Left colon (tissue), 2 donors: Measurements from ENCODE around the gene CELSR3. TPM values are rescaled to one million over a fixed set of nuclear protein-coding genes. Genes with fewer than 3 reads are reported as not detected.
A peak's percentile ranks its signal among the peaks of the same experiment; 100 is the strongest.

Source experiments
- ATAC-seq: fragments of 200-7000 bp; cut with Tn5 transposase; one replicate; pipeline ENCODE4 v1.9.1; 2020; ENCODE audit warnings: mild to moderate bottlenecking, moderate library complexity
- DNase-seq, 2 donors: peaks; one replicate each; pipeline ENCODE4 v3.0.0-alpha.2; 2020
- intact Hi-C, 2 donors: fragments of 100-400 bp; cut with DNase I in 1 of 2; cut with micrococcal nuclease in 1 of 2; formaldehyde crosslinking; loops; one replicate each; pipeline versions ENCODE4 v1.11.2 to v1.14.0; 2022; cut with DNase I, micrococcal nuclease
- long read RNA-seq: library from polyadenylated mRNA; unstranded; transcript quantifications from one replicate; pipeline ENCODE4 v2.0.0, GENCODE V29; 2021
- total RNA-seq, 2 donors: library from RNA; stranded (reverse); fragmentation: NEBNext Ultra II Directional; extraction: Animal tissue kit (Norgen Biotek cat#: 25700); gene quantifications; one replicate each; pipeline ENCODE4 v1.2.1, GENCODE V29; 2021
- donor health status: DM: no; HTN: no; CAD: no.
- donor health status: DM: yes; HTN: yes; CAD: no.

The CELSR3 gene
- total RNA-seq = 1 to 10 TPM; 1.4 to 2.4 TPM
- long read RNA-seq, partial matches to known transcripts = 3 of 3 reads
- long read RNA-seq, other reads (novel, unspliced or antisense) = 0 of 3 reads

DNA sequence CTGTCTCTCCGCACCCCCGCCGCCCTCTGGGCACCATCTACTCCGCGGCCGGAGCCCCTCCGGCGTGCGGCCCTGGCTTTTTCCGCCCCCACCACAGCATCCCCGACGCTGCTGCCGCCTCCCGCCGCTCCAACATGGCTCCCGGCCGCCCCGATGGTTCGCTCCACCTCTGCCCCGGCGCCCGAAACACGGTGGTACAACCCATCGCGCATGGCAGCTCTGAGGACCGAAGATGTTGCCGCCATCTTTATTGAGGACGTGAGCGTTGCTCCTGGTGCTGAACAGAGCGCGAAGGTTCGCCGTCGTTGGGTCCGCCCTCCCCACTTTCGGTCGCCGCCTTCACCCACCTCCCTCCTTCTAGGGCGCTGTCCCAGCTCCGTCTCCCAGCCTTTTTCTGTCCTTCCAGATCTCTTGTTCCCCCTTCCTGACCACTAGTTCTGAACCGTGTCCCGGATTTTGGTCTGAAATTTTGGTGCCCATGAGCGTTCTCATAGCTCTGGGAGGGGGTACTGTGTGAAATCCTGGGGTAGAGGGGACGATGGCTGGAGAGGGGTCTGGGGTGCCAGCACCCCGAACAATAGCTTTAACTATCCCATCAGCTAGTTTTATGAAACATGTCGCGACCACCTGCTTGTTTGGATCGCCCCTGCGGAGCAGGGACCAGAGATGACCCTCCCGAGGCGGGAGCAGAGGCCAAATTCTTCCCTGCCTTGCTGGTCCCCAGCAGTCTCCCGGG, at the start of gene CELSR3:
CELSR3 (minus strand) TSS at position 134 of the 736 bp plus-strand sequence. CDS start 252 bp downstream, outside the sequence.
- DNase-seq (peak; percentile 68 to 74), ATAC-seq (peak; percentile 52)
- intact Hi-C loops = no loop called here

GRCh38 chr3:48711727-48712126, 49.0 kb upstream of the CELSR3 start:
- intact Hi-C loops = no loop called here
- no peak for ATAC-seq
- DNase-seq = no peak

- DNase-seq = no peak
- intact Hi-C loops = no loop called here
- ATAC-seq = no peak
These were observed 46.4 kb upstream of the CELSR3 start for GRCh38 chr3:48709051-48709461.

- intact Hi-C loops = no loop called here
- ATAC-seq (no peak), DNase-seq (no peak)
These were observed 45.8 kb upstream of the CELSR3 start for GRCh38 chr3:48708481-48708889.

- DNase-seq (no peak), ATAC-seq (no peak)
- intact Hi-C loops = no loop called here
These were observed 44.5 kb upstream of the CELSR3 start for GRCh38 chr3:48707157-48707556.

DNA sequence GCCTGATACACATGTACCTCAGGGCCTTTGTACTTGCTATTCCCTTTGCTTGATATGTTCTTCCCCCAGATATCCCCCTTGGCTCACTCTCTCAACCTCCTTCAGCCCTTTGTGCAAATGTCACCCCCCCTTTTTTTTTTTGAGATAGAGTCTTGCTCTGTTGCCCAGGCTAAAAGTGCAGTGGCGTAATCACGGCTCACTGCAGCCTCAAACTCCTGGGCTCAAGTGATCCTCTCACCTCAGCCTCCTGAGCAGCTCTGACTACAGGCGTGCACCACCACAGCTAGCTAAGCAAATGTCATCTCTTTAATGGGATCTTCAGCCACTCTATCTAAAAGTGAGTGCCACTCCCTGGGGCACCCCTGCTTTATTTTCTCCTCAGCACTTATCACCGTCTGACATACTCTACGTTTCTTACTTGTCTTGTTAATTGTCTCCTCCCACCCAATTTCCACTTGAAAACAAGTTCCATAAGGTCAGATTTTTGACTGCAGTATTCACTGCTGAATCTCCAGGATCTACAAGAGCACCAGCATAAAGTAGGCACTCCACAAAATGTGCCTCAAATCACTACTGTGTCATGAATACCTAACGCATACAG, 39.7 kb upstream of the CELSR3 start:
- ATAC-seq (no peak), DNase-seq (no peak)
- intact Hi-C loops = no loop called here

DNA sequence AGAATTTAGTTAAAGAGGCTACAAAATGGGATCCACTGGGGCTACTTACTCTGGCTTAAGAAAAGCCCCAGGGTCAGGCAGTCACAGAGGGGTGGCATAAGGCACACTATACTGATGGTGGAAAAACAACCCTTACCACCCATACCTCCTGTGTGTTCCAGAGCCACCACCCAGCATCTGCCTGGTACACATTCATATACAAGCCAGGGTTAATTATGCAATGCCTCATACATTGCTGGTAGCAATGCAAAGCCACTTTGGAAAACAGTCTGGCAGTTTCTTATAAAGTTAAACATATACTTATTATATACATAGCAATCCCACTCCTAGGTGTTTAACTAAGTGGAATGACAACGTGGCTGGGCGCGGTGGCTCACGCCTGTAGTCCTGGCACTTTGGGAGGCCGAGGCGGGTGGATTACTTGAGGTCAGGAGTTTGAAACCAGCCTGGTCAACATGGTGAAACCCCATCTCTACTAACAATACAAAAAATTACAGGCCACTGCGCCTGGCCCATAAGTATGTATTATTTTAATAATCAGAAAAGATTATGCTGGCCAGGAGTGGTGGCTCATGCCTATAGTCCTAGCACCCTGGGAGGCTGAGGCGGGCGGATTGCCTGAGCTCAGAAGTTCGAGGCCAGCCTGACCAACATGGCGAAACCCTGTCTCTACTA, 38.2 kb upstream of the CELSR3 start:
- intact Hi-C loops = no loop called here
- DNase-seq (no peak), ATAC-seq (peak; percentile 60)

DNA sequence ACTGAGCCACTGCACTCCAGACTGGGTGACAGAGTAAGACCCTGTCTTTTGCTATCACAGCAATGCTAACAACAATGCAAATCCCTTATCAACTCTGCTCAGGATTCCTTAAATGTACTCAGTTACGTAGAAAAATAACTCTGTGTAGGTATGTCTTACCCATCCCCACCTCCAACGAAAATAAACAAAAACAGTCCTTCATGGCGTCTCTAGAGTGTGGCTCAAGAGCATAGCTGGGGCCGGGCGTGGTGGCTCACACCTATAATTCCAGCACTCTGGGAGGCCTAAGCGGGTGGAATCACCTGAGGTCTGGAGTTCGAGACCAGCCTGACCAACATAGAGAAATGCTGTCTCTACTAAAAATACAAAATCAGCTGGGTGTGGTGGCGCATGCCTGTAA, 36.2 kb upstream of the CELSR3 start:
- intact Hi-C loops = no loop called here
- DNase-seq = no peak
- ATAC-seq = no peak

GRCh38 chr3:48697952-48698351, 35.3 kb upstream of the CELSR3 start:
- intact Hi-C loops = no loop called here
- DNase-seq (no peak), ATAC-seq (peak; percentile 31)

DNA sequence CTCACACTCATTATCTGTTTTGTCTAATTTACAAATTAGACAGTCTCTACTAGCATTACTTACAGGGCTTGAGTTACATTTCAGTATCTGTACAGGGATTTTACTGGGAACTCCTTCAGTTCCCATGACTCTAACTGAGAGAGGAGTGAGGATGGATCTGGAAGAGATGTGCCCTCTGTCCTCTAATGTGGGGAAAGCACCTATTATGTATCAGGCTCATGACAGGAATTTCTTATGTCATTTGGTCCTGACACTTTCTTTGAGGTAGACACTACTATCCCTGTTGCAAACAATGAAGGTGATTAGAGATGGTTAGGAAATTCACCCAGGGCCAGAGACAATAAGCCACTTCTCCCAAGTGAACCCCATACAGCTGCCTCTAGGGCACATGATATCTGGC, 33.9 kb upstream of the CELSR3 start:
- no peak for ATAC-seq
- intact Hi-C loops = no loop called here
- no peak for DNase-seq

DNA sequence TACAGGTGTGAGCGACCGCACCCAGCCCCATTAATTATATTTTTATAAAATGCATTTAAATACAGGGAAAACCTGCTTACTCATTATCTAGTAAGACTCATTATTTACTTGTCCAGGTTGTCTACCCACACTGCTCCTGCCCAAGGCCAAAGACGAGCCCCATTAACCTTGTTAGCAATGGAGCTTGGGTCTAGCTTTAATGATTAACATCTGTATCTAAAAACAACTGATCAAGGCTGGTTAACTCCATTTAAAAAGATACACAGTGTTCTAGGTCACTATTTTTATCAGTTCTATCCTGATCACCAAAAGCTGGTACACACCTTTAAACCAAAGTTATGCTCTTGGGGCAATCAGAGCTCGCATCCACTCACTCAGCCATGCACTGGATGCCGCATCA, 33.5 kb upstream of the CELSR3 start:
- no peak for ATAC-seq
- intact Hi-C loops = no loop called here
- no peak for DNase-seq

- no peak for ATAC-seq
- intact Hi-C loops = no loop called here
- DNase-seq = no peak
These were observed 32.7 kb upstream of the CELSR3 start for GRCh38 chr3:48695393-48695753.

GRCh38 chr3:48694610-48695392, 32.1 kb upstream of the CELSR3 start:
- ATAC-seq (peak; percentile 20), DNase-seq (peak; percentile 45 to 66)
- intact Hi-C loops = no loop called here

DNA sequence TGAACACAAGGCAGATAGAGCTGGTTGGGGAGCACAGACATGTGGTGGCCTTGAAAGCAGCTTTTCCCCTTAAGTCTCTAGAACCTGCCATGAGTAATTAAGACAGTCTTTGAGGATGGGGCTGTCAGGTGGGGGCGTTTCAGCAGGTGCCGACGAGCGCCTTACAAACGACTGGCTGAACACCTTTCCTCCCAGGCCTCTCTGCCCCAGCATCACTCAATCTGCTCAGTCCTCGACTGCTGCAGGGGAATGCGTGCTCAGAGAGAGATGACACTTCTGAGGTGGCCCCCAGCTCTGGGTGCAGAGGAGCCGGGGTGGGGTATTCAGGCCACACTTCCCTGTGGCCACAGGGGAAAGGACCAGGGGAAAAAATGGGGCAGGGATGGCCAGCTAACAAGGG, 31.1 kb upstream of the CELSR3 start:
- DNase-seq = no peak
- intact Hi-C loops = no loop called here
- ATAC-seq = no peak

- intact Hi-C loops = no loop called here
- no peak for ATAC-seq
- no peak for DNase-seq
These were observed 29.9 kb upstream of the CELSR3 start for GRCh38 chr3:48692551-48692950.

DNA sequence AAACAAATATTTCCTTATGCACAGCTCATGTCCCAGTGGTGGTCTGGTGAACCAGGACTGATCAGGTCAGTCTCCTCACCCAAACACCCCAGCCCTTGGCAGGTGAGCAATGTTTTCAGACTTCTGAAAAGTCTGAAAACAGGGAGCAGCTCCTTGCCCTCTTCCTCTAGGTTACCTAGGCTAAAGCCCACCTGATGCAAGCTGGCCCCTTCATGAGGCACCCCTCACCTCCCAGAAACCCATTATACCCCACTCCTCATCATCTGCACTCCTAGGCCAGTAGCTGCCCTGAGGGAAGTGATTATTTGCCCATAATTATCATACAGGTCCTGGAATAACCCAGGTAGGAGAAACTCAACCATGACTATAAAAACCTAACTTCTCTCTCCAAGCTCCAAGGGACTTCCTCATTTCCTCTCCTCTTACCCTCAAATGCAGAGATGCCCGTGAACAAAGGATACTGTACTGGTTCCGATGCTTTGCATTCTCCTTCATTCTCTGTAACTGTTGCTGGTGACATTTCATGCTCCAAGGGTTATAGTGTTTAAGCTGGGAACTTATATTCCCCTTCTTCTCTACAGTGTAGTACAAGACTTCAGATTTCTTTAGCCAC, 28.3 kb upstream of the CELSR3 start:
- intact Hi-C loops = no loop called here
- ATAC-seq = no peak

GRCh38 chr3:48689384-48689783, 26.7 kb upstream of the CELSR3 start:
- no peak for DNase-seq
- intact Hi-C loops = no loop called here
- no peak for ATAC-seq

More for the DNA sequence above, 28.3 kb upstream of the CELSR3 start:
- no peak for DNase-seq

DNA sequence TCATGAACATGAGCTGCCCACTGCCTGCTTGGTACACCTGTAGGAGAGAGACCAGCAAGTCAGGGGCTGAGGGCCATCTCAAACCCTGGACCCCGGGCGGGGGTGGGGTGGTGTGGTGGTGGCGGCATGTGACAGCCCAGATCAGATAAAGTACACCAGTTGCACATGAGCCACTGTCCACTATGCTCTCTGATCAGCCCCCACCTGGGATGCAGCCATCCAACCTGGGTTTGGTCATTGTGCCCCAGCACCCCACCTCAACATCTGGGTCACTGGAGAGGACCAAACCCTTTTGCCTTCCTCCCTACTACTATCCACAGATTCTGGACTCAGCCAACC, 26.0 kb upstream of the CELSR3 start:
- DNase-seq (no peak), ATAC-seq (no peak)
- intact Hi-C loops = no loop called here
